Measurements from ENCODE around the gene CDIPT. TPM values are rescaled to one million over a fixed set of nuclear protein-coding genes. Genes with fewer than 3 reads are reported as not detected.

The CDIPT gene
- total and polyA plus RNA-seq, 2 of the 13 experiments (the other 11 are each of a cell fraction or from before 2014, with no cell fraction given): 54.9 to 97.5 TPM

- TF ChIP-seq ZNF777 (CRISPR knock-in tag; IDR thresholded peaks at IDR 0.05) (no peak), PHF21A (CRISPR knock-in tag; IDR thresholded peaks at IDR 0.05) (no peak), KDM5A (IDR thresholded peaks at IDR 0.05; ENCODE audit: borderline replicate concordance, low read length) (no peak), PTBP1 (IDR thresholded peaks at IDR 0.05; ENCODE audit: low read depth, low read length, poor library complexity, severe bottlenecking) (no peak), SMAD3 (CRISPR knock-in tag; IDR thresholded peaks at IDR 0.05) (no peak), POLR2AphosphoS5 (IDR thresholded peaks at IDR 0.05; ENCODE audit: low read depth, low read length) (peak; percentile 68), ZNF101 (CRISPR knock-in tag; IDR thresholded peaks at IDR 0.05; ENCODE audit: borderline replicate concordance, low read depth) (no peak), ZNF556 (CRISPR knock-in tag; IDR thresholded peaks at IDR 0.05; ENCODE audit: borderline replicate concordance) (no peak), ZC3H13 (CRISPR knock-in tag; IDR thresholded peaks at IDR 0.05) (peak; percentile 88; the same call in 1 of the 2 replicates), KAT7 (CRISPR knock-in tag; IDR thresholded peaks at IDR 0.05; ENCODE audit: borderline replicate concordance) (no peak), ZNF615 (CRISPR knock-in tag; IDR thresholded peaks at IDR 0.05; ENCODE audit: borderline replicate concordance) (no peak), BORCS8-MEF2B (CRISPR knock-in tag; IDR thresholded peaks at IDR 0.05) (no peak), ZNF644 (CRISPR knock-in tag; IDR thresholded peaks at IDR 0.05; ENCODE audit: low read depth) (no peak), CTCF (CRISPR knock-in tag; IDR thresholded peaks at IDR 0.05) (peak; percentile 19; the same call in 1 of the 2 replicates)
These were observed 42.7 kb downstream of the CDIPT start, which contains the start of gene MVP (continued) for GRCh38 chr16:29820271-29820701.
